Parathyroid adenoma (tissue), 2 donors: ENCODE data around the gene ACY1.

ENCODE experiments used
- H2AFZ ChIP-seq: fragments of 300-600 bp; sonication (generic); one replicate; pipeline ENCODE4 v1.7.0; 2017; ENCODE audit warnings: antibody characterized with exemption, mild to moderate bottlenecking
- H3K27ac ChIP-seq: fragments of 300-600 bp; sonication (generic); one replicate; pipeline ENCODE4 v1.7.0; 2017
- H3K27me3 ChIP-seq: fragments of 300-600 bp; sonication (generic); one replicate; pipeline ENCODE4 v1.7.0; 2017; ENCODE audit warnings: low read length; ENCODE audit not compliant: control insufficient read depth, insufficient read depth
- H3K36me3 ChIP-seq: fragments of 300-600 bp; sonication (generic); one replicate; pipeline ENCODE4 v1.7.0; 2017; ENCODE audit warnings: low read length; ENCODE audit not compliant: control insufficient read depth, insufficient read depth
- H3K4me1 ChIP-seq: fragments of 300-600 bp; sonication (generic); one replicate; pipeline ENCODE4 v1.7.0; 2017; ENCODE audit warnings: control low read depth
- H3K4me2 ChIP-seq: fragments of 300-600 bp; sonication (generic); one replicate; pipeline ENCODE4 v1.7.0; 2017; ENCODE audit warnings: low read length
- H3K4me3 ChIP-seq: fragments of 300-600 bp; sonication (generic); one replicate; pipeline ENCODE4 v1.7.0; 2017; ENCODE audit warnings: low read depth, low read length
- H3K79me2 ChIP-seq: fragments of 300-600 bp; sonication (generic); one replicate; pipeline ENCODE4 v1.7.0; 2017; ENCODE audit warnings: control low read depth
- H3K9ac ChIP-seq: fragments of 300-600 bp; sonication (generic); one replicate; pipeline ENCODE4 v1.7.0; 2017; ENCODE audit warnings: mild to moderate bottlenecking
- H3K9me3 ChIP-seq: fragments of 300-600 bp; sonication (generic); one replicate; pipeline ENCODE4 v1.7.0; 2017; ENCODE audit warnings: low read length; ENCODE audit not compliant: control insufficient read depth
- TF ChIP-seq, protein P1 (sequence below): fragments of 300-600 bp; sonication (generic); IDR thresholded peaks from one replicate; pipeline ENCODE4 v1.7.0; 2017; ENCODE audit warnings: antibody characterized with exemption, mild to moderate bottlenecking
- donor health status: primary hyperparathyroidism.

The ACY1 gene

DNA sequence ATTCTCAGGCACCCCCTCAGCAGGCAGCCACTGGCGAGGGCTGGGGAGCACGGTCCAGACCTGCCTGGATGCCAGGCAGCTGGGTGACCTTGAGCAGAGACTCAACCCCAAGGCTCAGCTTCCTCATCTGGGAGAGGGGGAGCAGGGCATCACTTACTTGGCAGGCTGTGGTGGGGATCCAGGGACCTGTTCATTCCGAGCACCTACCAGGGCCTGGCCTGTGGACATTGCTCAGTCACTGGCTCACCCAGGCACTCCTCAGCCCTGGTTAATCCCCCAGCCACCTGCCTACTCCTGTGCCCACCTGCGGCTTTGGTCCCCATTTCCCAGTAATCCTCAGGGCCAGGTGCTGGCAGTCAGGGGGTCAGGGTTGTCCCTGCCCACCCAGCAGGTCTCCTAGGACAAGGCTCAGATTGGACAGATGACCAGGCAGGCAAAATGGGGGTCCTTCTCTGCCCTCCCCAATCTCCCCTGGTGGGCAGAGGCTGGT, 21.6 kb downstream of the ACY1 start:
- no peaks in the 10 kb centered on the region for H3K36me3 ChIP-seq
- H3K9ac ChIP-seq, result no peak overlapping the region
- no peaks in the 10 kb centered on the region for H3K79me2 ChIP-seq
- no peaks in the 10 kb centered on the region for H3K27me3 ChIP-seq
- H2AFZ ChIP-seq, result peak overlapping the region; percentile 81
- TF ChIP-seq, protein P1, sequence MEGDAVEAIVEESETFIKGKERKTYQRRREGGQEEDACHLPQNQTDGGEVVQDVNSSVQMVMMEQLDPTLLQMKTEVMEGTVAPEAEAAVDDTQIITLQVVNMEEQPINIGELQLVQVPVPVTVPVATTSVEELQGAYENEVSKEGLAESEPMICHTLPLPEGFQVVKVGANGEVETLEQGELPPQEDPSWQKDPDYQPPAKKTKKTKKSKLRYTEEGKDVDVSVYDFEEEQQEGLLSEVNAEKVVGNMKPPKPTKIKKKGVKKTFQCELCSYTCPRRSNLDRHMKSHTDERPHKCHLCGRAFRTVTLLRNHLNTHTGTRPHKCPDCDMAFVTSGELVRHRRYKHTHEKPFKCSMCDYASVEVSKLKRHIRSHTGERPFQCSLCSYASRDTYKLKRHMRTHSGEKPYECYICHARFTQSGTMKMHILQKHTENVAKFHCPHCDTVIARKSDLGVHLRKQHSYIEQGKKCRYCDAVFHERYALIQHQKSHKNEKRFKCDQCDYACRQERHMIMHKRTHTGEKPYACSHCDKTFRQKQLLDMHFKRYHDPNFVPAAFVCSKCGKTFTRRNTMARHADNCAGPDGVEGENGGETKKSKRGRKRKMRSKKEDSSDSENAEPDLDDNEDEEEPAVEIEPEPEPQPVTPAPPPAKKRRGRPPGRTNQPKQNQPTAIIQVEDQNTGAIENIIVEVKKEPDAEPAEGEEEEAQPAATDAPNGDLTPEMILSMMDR, result no peak
- no peak overlapping the region for H3K4me2 ChIP-seq
- H3K4me3 ChIP-seq, result no peak overlapping the region
- H3K27ac ChIP-seq, result no peak overlapping the region
- H3K4me1 ChIP-seq, result peaks cover 13% of the 10 kb centered on the region
- H3K9me3 ChIP-seq, result no peaks in the 10 kb centered on the region

DNA sequence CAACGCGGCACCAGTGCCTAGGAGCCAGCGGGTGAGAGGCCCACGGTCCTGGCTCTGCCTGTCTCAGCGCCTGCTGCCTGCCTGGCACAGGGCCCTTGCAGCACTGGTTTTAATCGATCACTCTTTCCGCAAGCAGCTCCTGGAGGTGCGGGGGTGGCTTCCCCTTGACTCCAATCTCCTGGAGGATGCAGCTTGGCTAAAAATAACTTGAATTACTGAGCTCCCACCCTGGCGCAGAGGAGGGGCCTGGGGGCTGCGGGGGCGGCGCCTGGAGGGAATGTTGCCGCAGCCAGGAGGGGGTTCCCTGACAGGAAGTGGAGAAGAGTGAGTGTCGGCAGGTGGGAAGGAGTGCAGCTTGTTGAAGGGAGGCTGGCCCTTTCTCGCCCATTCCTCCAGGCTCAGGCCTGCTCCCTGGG, 22.2 kb downstream of the ACY1 start:
- peak overlapping the region; percentile 81 for H2AFZ ChIP-seq
- peaks cover 13% of the 10 kb centered on the region for H3K4me1 ChIP-seq
- H3K4me2 ChIP-seq, result no peak overlapping the region
- H3K9me3 ChIP-seq, result no peaks in the 10 kb centered on the region
- peak overlapping the region; percentile 6 for H3K27ac ChIP-seq
- no peaks in the 10 kb centered on the region for H3K79me2 ChIP-seq
- no peak overlapping the region for H3K9ac ChIP-seq
- no peaks in the 10 kb centered on the region for H3K27me3 ChIP-seq
- TF ChIP-seq, protein P1, result no peak
- H3K4me3 ChIP-seq, result no peak overlapping the region
- H3K36me3 ChIP-seq, result no peaks in the 10 kb centered on the region

DNA sequence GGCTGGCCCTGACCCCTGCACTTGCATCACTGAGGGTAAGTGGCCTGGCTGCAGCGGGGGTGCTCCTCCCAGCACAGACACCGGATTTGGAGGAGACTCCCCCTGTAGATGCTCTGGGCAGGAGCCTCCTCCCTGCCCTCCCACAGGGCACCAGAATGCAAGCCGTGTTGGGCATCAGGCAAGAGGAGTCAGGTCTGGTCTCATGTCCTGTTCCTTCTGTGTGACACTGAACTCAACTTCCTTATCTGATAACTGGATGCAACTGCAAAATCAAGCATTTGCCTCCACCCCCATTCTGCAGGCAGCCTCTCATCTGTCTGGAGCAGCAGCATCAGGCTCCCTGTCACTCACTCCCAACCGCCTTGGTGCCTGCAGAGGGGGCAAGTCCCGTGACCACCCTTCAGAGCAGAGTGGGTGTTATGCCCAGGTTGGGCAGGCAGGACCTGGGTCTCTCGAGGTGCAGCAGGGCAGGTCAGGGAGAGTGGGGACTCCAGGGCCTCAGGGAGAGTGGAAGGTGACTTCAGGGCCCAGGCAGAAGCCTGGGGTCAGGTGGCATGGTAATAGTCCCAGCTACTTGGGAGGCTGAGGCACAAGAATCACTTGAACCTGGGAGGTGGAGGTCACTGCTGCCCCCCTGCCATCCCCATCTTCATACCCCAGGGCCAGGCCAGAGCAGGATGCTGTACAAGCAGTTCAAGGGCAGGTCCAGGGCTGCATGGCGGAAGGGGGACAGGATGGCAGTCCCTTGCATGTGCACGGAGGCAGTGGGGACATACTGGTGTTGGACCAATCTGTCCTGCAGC, 22.9 kb downstream of the ACY1 start:
- no peak overlapping the region for H3K4me3 ChIP-seq
- TF ChIP-seq, protein P1, result no peak
- H2AFZ ChIP-seq, result peak overlapping the region; percentile 81
- H3K9ac ChIP-seq, result no peak overlapping the region
- H3K27me3 ChIP-seq, result no peaks in the 10 kb centered on the region
- H3K4me2 ChIP-seq, result no peak overlapping the region
- no peaks in the 10 kb centered on the region for H3K36me3 ChIP-seq
- H3K27ac ChIP-seq, result no peak overlapping the region
- no peaks in the 10 kb centered on the region for H3K9me3 ChIP-seq
- H3K4me1 ChIP-seq, result peaks cover 13% of the 10 kb centered on the region
- no peaks in the 10 kb centered on the region for H3K79me2 ChIP-seq

DNA sequence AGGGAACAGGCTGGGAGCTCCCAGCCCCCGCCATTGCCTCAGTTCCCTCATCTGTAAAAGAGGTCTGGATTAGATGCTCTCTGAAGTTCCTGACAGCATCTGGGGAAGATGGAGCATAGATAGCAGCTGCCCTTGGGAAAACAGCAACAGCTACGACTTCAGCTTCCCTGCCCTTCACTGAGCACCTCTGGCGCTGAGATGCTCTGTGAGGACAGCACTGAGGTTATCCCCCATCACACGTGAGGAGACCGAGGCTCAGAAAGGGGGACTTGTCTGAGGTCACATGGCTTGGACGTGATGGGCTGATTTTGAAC, 23.4 kb downstream of the ACY1 start:
- H3K4me3 ChIP-seq, result no peak overlapping the region
- no peaks in the 10 kb centered on the region for H3K27me3 ChIP-seq
- no peak overlapping the region for H3K4me2 ChIP-seq
- no peaks in the 10 kb centered on the region for H3K79me2 ChIP-seq
- TF ChIP-seq, protein P1, result no peak
- no peaks in the 10 kb centered on the region for H3K9me3 ChIP-seq
- peaks cover 13% of the 10 kb centered on the region for H3K4me1 ChIP-seq
- no peaks in the 10 kb centered on the region for H3K36me3 ChIP-seq
- no peak overlapping the region for H2AFZ ChIP-seq
- H3K27ac ChIP-seq, result no peak overlapping the region
- no peak overlapping the region for H3K9ac ChIP-seq

DNA sequence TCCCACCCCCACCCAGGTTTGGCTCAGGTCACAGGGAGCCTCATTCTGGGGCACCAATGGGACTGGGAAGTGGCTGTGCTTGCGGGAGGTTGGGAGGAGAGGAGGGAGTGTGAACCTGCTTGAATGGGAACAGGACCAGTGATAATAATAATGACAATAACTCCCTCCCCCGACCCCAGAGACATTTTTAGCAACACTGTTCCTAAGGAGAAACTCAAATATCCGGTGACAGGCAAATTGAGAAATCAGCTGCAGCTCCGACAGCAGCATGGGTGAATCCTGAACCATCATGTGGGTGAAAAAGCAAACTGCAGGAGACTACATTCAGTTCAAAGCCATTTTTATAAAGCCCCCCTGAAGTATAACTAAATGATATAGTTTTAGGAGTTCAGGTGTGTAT, 24.0 kb downstream of the ACY1 start:
- H3K4me3 ChIP-seq, result no peak overlapping the region
- H2AFZ ChIP-seq, result no peak overlapping the region
- no peak overlapping the region for H3K4me2 ChIP-seq
- H3K4me1 ChIP-seq, result peaks cover 13% of the 10 kb centered on the region
- TF ChIP-seq, protein P1, result no peak
- no peak overlapping the region for H3K9ac ChIP-seq
- no peak overlapping the region for H3K27ac ChIP-seq
- no peaks in the 10 kb centered on the region for H3K27me3 ChIP-seq
- no peaks in the 10 kb centered on the region for H3K36me3 ChIP-seq
- no peaks in the 10 kb centered on the region for H3K9me3 ChIP-seq
- no peaks in the 10 kb centered on the region for H3K79me2 ChIP-seq
